Choroid plexus epithelial cell (primary cell): ENCODE data around the gene PIGM.

Experiments used
- DNase-seq: peaks from one replicate; pipeline ENCODE4 v3.0.0-alpha.2; 2010; ENCODE audit warnings: low read depth
- H3K4me3 ChIP-seq: 2 replicates; pipeline ENCODE4 v1.5.1; 2011; ENCODE audit warnings: low read depth, mild to moderate bottlenecking, control low read depth, low read length, moderate library complexity
- TF ChIP-seq, protein P1 (sequence below): conservative IDR thresholded peaks from 2 replicates; pipeline ENCODE4 v1.5.1; 2011; ENCODE audit warnings: low read depth, mild to moderate bottlenecking, control low read depth, inconsistent platforms, low read length, moderate library complexity

PIGM gene

DNA sequence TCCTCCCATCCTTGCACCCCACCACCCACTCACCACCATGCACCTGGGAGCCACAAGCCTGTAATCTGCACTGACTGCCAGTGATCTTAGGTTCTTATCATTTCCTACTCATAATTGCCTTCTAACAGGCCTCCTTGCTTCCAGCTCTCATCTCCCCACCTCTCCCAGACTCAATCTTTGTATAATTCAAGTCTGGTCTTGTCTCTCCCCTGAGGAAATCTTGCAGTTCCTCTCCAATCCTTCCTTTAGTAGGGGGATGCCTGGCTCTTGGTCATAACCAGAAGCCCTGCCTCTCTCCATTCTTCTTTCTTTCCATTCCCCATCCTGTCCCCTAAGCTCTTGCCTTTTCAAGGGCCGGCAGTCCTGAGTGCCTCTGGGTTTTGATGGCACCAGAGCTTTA is 27.8 kb downstream of the PIGM start:
- H3K4me3 ChIP-seq = no peak overlapping the region
- TF ChIP-seq, protein P1, sequence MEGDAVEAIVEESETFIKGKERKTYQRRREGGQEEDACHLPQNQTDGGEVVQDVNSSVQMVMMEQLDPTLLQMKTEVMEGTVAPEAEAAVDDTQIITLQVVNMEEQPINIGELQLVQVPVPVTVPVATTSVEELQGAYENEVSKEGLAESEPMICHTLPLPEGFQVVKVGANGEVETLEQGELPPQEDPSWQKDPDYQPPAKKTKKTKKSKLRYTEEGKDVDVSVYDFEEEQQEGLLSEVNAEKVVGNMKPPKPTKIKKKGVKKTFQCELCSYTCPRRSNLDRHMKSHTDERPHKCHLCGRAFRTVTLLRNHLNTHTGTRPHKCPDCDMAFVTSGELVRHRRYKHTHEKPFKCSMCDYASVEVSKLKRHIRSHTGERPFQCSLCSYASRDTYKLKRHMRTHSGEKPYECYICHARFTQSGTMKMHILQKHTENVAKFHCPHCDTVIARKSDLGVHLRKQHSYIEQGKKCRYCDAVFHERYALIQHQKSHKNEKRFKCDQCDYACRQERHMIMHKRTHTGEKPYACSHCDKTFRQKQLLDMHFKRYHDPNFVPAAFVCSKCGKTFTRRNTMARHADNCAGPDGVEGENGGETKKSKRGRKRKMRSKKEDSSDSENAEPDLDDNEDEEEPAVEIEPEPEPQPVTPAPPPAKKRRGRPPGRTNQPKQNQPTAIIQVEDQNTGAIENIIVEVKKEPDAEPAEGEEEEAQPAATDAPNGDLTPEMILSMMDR = no peak
- DNase-seq = no peak

DNA sequence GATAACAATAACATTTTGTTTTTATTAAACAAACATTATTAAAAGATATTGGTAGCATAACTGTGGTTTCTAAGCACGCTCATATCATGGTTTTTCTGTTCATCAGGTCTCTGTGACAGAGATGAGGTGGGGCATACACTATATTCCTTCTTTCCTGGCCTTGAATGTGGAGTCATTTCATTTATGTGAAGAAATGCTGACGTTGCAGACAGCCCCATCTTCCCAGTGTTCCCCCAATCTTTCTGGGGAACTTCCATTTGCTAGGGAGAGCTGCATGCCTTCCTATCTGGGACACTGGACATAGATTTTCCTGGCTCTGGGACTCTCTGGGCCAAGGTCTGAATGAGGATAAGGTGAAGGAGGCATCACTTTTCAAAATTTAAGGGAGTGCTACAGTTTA is 30.4 kb downstream of the PIGM start:
- DNase-seq = no peak
- H3K4me3 ChIP-seq = no peak overlapping the region
- TF ChIP-seq, protein P1 = no peak

DNA sequence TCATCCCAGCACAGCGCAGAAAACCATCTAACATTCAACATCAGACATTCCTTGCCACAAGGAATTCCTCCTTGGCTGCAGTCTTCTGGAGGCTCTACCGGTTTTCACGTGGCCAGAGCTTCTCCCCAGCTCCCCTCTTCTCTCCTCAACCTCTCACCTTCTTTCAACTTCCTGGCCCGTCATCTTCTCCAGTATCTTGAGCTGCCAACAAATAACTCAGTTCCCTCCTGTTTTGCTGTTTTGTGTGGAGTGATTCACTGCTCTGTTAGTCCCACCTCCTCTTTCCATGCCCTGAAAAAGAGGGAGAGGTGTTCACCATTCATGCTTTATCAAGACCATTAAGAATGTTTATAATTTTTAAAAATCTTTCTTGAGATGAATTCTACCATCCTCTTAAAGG is 32.6 kb downstream of the PIGM start:
- H3K4me3 ChIP-seq = no peak overlapping the region
- DNase-seq = no peak
- TF ChIP-seq, protein P1 = no peak

DNA sequence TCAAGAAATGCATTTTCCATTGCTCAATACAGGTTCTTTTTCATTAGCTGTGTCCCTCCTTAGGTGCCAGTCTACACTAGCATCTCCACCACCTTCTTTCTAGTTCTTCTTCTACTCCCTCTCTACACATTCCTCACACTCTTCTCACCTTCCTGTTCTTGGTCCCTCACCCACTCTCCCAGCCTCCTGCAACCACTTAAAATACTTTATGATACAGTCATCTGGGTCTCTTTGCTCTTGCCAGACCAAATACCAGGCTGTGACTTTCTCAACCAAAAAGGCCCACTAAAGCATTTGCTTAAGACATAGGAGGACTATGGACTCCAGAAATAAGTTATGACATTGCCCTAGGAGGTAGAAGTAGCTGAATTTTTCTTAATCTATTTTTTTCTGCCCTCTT is 35.1 kb downstream of the PIGM start:
- peak; percentile 61 for DNase-seq
- TF ChIP-seq, protein P1 = no peak
- H3K4me3 ChIP-seq = no peak overlapping the region

DNA sequence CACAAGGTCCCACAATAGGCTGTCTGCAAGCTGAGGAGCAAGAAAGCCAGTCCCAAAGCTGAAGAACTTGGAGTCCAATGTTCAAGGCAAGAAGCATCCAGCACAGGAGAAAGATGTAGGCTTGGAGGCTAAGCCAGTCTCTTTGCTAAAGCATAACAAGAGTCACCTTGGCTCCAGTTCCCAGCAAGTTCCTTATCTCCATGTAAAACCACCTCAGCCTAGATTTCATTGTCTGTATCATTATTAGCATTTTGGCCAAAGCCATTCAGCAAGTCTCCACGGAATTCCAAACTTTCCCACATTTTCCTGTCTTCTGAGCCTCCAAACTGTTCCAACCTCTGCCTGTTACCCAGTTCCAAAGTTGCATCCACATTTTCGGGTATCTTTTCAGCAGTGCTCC is 36.9 kb downstream of the PIGM start:
- DNase-seq = no peak
- TF ChIP-seq, protein P1 = no peak
- H3K4me3 ChIP-seq = no peak overlapping the region

DNA sequence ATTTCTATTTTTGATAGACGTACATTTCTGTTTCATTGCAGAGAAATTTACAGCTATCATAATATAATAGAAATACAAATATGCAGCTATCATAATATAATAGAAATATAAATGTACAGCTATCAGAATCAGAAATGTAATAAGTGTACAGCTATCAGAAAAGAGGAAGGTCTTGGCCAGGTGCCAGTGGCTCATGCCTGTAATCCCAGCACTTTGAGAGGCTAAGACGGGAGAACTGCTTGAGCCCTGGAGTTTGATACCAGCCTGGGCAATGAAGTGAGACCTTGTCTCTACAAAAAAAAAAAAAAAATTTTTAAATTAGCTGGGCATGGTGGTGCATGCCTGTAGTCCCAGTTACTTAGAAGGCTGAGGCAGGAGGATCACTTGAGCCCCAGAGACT is 37.9 kb downstream of the PIGM start:
- H3K4me3 ChIP-seq = no peak overlapping the region
- TF ChIP-seq, protein P1 = no peak
- no peak for DNase-seq

DNA sequence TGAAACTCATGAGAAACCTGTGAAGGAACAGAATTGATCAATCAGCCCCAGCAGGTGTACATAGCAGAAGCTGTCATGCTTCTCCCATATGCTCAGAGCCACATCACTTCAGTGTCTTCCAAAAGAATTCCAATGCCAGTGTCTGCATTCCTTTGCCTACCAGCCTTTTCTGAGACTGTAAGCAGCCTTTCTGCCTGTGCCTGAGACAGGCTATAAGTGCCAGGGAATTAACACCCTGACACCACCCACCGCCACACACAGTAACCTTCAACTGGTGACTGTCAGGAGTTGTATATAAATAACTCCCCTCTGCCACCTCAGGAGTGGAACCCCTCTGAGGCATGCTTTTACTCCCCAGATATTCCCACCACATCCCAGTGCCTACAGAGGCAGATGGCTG is 39.6 kb downstream of the PIGM start:
- no peak overlapping the region for H3K4me3 ChIP-seq
- no peak for DNase-seq
- TF ChIP-seq, protein P1 = no peak
